HCT116 (cell line): ENCODE data around the gene PIWIL4.

Source experiments
- CEBPB ChIP-seq: IDR thresholded peaks from 2 replicates; pipeline ENCODE4 v1.6.1; 2012; ENCODE audit warnings: low read depth
- CTCF ChIP-seq, 3 experiments: fragments of 200-600 bp in 1 of 3; sonication (generic) in 1 of 3; IDR thresholded peaks in 2 of 3; conservative IDR thresholded peaks in 1 of 3; 2 replicates each; pipeline ENCODE4 v1.5.1; 2012 to 2017; ENCODE audit warnings: low read depth in 2 of 3, low read length in 2 of 3, antibody characterized with exemption in 1 of 3, borderline replicate concordance in 1 of 3, control low read depth in 1 of 3, mild to moderate bottlenecking in 1 of 3, mixed read lengths in 1 of 3, mixed run types in 1 of 3, moderate library complexity in 1 of 3; ENCODE audit not compliant: insufficient read depth in 1 of 3
- EZH2phosphoT487 ChIP-seq: fragments of 200-600 bp; IDR thresholded peaks from 2 replicates; pipeline ENCODE4 v1.6.1; 2018; ENCODE audit warnings: antibody characterized with exemption, borderline replicate concordance
- POLR2A ChIP-seq: IDR thresholded peaks from 2 replicates; pipeline ENCODE4 v1.7.0; 2011; ENCODE audit warnings: borderline replicate concordance; ENCODE audit not compliant: insufficient read depth, insufficient read length; ENCODE audit errors: extremely low read depth
- REST ChIP-seq: IDR thresholded peaks from 2 replicates; pipeline ENCODE4 v1.6.1; 2012; ENCODE audit warnings: low read depth
- TCF7L2 ChIP-seq: IDR thresholded peaks from 2 replicates; pipeline ENCODE4 v1.7.0; 2011; ENCODE audit warnings: borderline replicate concordance, inconsistent platforms; ENCODE audit not compliant: insufficient read depth, insufficient read length; ENCODE audit errors: extremely low read depth

- TF ChIP-seq CEBPB, result no peak
- TF ChIP-seq CTCF (IDR thresholded peaks at IDR 0.05 in 2 of 3, conservative IDR thresholded peaks at IDR 0.05 in 1 of 3; ENCODE audit: borderline replicate concordance in 1 of 3, insufficient read depth in 1 of 3, low read depth in 2 of 3, low read length in 2 of 3), result no peak
- no peak for TF ChIP-seq REST
- no peak for TF ChIP-seq POLR2A
- no peak for TF ChIP-seq EZH2phosphoT487
- TF ChIP-seq TCF7L2, result no peak
Observed at GRCh38 chr11:94568717-94569116, 1.5 kb downstream of the PIWIL4 start.
